ENCODE results near the gene ZNF524.

ZNF524 gene

GRCh38 chr19:55553217-55554182, 46.6 kb upstream of the ZNF524 start:
- no peak overlapping the region for H4K91ac ChIP-seq (ENCODE audit: low read depth, low read length, poor library complexity)
- no peak overlapping the region for H3K14ac ChIP-seq (ENCODE audit: low read length)
- no peaks in the 10 kb centered on the region for H3K79me1 ChIP-seq (ENCODE audit: low read depth, low read length)
- H3K9me3 ChIP-seq (replicated peaks in 1 of 2; ENCODE audit: control insufficient read depth in 2 of 2, insufficient read depth in 1 of 2, low read depth in 1 of 2, low read length in 2 of 2): no peaks in the 10 kb centered on the region
- no peaks in the 10 kb centered on the region for H3K36me3 ChIP-seq (replicated peaks in 1 of 2; ENCODE audit: control insufficient read depth in 2 of 2, insufficient read depth in 2 of 2, low read length in 2 of 2)
- H3K9ac ChIP-seq (ENCODE audit: low read depth, low read length, poor library complexity): no peak overlapping the region
- H3K4ac ChIP-seq (ENCODE audit: low read length): no peak overlapping the region
- DNase-seq (ENCODE audit: low spot score): no peak
- H3K18ac ChIP-seq (ENCODE audit: low read length): no peak overlapping the region
- H3K4me1 ChIP-seq (ENCODE audit: control insufficient read depth in 2 of 2, insufficient read depth in 1 of 2, low read depth in 1 of 2, low read length in 2 of 2): peaks cover 17 to 24% of the 10 kb centered on the region in 2 donors
- peak overlapping the region; percentile 38 for H2AFZ ChIP-seq (ENCODE audit: low read length)
- H3K4me2 ChIP-seq (ENCODE audit: insufficient read depth, low read length, poor library complexity, severe bottlenecking): no peak overlapping the region
- no peak overlapping the region for H2BK15ac ChIP-seq (ENCODE audit: low read length)
- no peak overlapping the region for H4K8ac ChIP-seq (ENCODE audit: low read depth, low read length)
- H2BK12ac ChIP-seq (ENCODE audit: low read length): no peak overlapping the region
- no peak overlapping the region for H2BK120ac ChIP-seq (ENCODE audit: low read depth, low read length)
- H3K27ac ChIP-seq (replicated peaks; ENCODE audit: low read length): no peak overlapping the region
- H2BK5ac ChIP-seq (ENCODE audit: low read length): no peak overlapping the region
- H2AK5ac ChIP-seq (ENCODE audit: low read depth, low read length): no peak overlapping the region
- no peak overlapping the region for H3K4me3 ChIP-seq (ENCODE audit: low read length in 2 of 2)
- H3K23ac ChIP-seq (ENCODE audit: low read depth, low read length, poor library complexity): no peak overlapping the region
- no CpG with 5 or more reads among the region's 13 CpGs for WGBS, 2 donors (ENCODE audit: extremely low coverage in 2 of 2, insufficient read length in 2 of 2, insufficient replicate concordance in 1 of 2)
- no peaks in the 10 kb centered on the region for H3K27me3 ChIP-seq (ENCODE audit: control insufficient read depth in 3 of 3, insufficient read depth in 3 of 3, low read depth in 1 of 3, low read length in 3 of 3)

- WGBS, 2 donors (ENCODE audit: extremely low coverage in 2 of 2, insufficient read length in 2 of 2, insufficient replicate concordance in 1 of 2): no CpG with 5 or more reads among the region's 9 CpGs
- Histone ChIP-seq H4K91ac (ENCODE audit: low read depth, low read length, poor library complexity) (no peak overlapping the region), H2AK5ac (ENCODE audit: low read depth, low read length) (no peak overlapping the region)
These were observed 45.8 kb upstream of the ZNF524 start for GRCh38 chr19:55554302-55554701.

GRCh38 chr19:55554741-55555152, 45.3 kb upstream of the ZNF524 start:
- H3K4me2 ChIP-seq (ENCODE audit: insufficient read depth, low read length, poor library complexity, severe bottlenecking): no peak overlapping the region
- H3K27me3 ChIP-seq (ENCODE audit: control insufficient read depth in 3 of 3, insufficient read depth in 3 of 3, low read depth in 1 of 3, low read length in 3 of 3): no peaks in the 10 kb centered on the region
- no peak overlapping the region for H3K9ac ChIP-seq (ENCODE audit: low read depth, low read length, poor library complexity)
- H3K14ac ChIP-seq (ENCODE audit: low read length): no peak overlapping the region
- H3K79me1 ChIP-seq (ENCODE audit: low read depth, low read length): no peaks in the 10 kb centered on the region
- peak overlapping the region; percentile 13 for H2AFZ ChIP-seq (ENCODE audit: low read length)
- H2BK12ac ChIP-seq (ENCODE audit: low read length): peak overlapping the region; percentile 33
- no peak for DNase-seq (ENCODE audit: low spot score)
- H2BK120ac ChIP-seq (ENCODE audit: low read depth, low read length): no peak overlapping the region
- H2AK5ac ChIP-seq (ENCODE audit: low read depth, low read length): no peak overlapping the region
- no peaks in the 10 kb centered on the region for H3K36me3 ChIP-seq (replicated peaks in 1 of 2; ENCODE audit: control insufficient read depth in 2 of 2, insufficient read depth in 2 of 2, low read length in 2 of 2)
- H3K9me3 ChIP-seq (replicated peaks in 1 of 2; ENCODE audit: control insufficient read depth in 2 of 2, insufficient read depth in 1 of 2, low read depth in 1 of 2, low read length in 2 of 2): no peaks in the 10 kb centered on the region
- peak overlapping the region; percentile 9 for H2BK5ac ChIP-seq (ENCODE audit: low read length)
- H2BK15ac ChIP-seq (ENCODE audit: low read length): no peak overlapping the region
- no CpG with 5 or more reads among the region's 8 CpGs for WGBS, 2 donors (ENCODE audit: extremely low coverage in 2 of 2, insufficient read length in 2 of 2, insufficient replicate concordance in 1 of 2)
- no peak overlapping the region for H3K4ac ChIP-seq (ENCODE audit: low read length)
- no peak overlapping the region for H3K23ac ChIP-seq (ENCODE audit: low read depth, low read length, poor library complexity)
- H3K4me3 ChIP-seq (ENCODE audit: low read length in 2 of 2): no peak overlapping the region
- H3K27ac ChIP-seq (replicated peaks; ENCODE audit: low read length): peak overlapping the region; percentile 25
- H4K8ac ChIP-seq (ENCODE audit: low read depth, low read length): no peak overlapping the region
- H3K4me1 ChIP-seq (ENCODE audit: control insufficient read depth in 2 of 2, insufficient read depth in 1 of 2, low read depth in 1 of 2, low read length in 2 of 2): peaks cover 17 to 23% of the 10 kb centered on the region in 2 donors
- H3K18ac ChIP-seq (ENCODE audit: low read length): peak overlapping the region; percentile 44
- no peak overlapping the region for H4K91ac ChIP-seq (ENCODE audit: low read depth, low read length, poor library complexity)

More at GRCh38 chr19:55554302-55554701, 45.8 kb upstream of the ZNF524 start:
- no peak overlapping the region for H3K4me3 ChIP-seq (ENCODE audit: low read length in 2 of 2)
- H3K23ac ChIP-seq (ENCODE audit: low read depth, low read length, poor library complexity): no peak overlapping the region
- no peak overlapping the region for H2BK120ac ChIP-seq (ENCODE audit: low read depth, low read length)
- H4K8ac ChIP-seq (ENCODE audit: low read depth, low read length): no peak overlapping the region
- no peaks in the 10 kb centered on the region for H3K9me3 ChIP-seq (replicated peaks in 1 of 2; ENCODE audit: control insufficient read depth in 2 of 2, insufficient read depth in 1 of 2, low read depth in 1 of 2, low read length in 2 of 2)
- H3K4ac ChIP-seq (ENCODE audit: low read length): no peak overlapping the region
- H2AFZ ChIP-seq (ENCODE audit: low read length): peak overlapping the region; percentile 13
- H3K36me3 ChIP-seq (replicated peaks in 1 of 2; ENCODE audit: control insufficient read depth in 2 of 2, insufficient read depth in 2 of 2, low read length in 2 of 2): no peaks in the 10 kb centered on the region
- H3K27me3 ChIP-seq (ENCODE audit: control insufficient read depth in 3 of 3, insufficient read depth in 3 of 3, low read depth in 1 of 3, low read length in 3 of 3): no peaks in the 10 kb centered on the region
- peak overlapping the region; percentile 9 for H2BK5ac ChIP-seq (ENCODE audit: low read length)
- H3K14ac ChIP-seq (ENCODE audit: low read length): no peak overlapping the region
- H2BK15ac ChIP-seq (ENCODE audit: low read length): no peak overlapping the region
- H2BK12ac ChIP-seq (ENCODE audit: low read length): no peak overlapping the region
- peak overlapping the region; percentile 44 for H3K18ac ChIP-seq (ENCODE audit: low read length)
- no peak for DNase-seq (ENCODE audit: low spot score)
- H3K4me1 ChIP-seq (ENCODE audit: control insufficient read depth in 2 of 2, insufficient read depth in 1 of 2, low read depth in 1 of 2, low read length in 2 of 2): peaks cover 17 to 24% of the 10 kb centered on the region in 2 donors
- H3K79me1 ChIP-seq (ENCODE audit: low read depth, low read length): no peaks in the 10 kb centered on the region
- H3K4me2 ChIP-seq (ENCODE audit: insufficient read depth, low read length, poor library complexity, severe bottlenecking): no peak overlapping the region
- H3K27ac ChIP-seq (replicated peaks; ENCODE audit: low read length): peak overlapping the region; percentile 25
- H3K9ac ChIP-seq (ENCODE audit: low read depth, low read length, poor library complexity): no peak overlapping the region

- Histone ChIP-seq H4K8ac (ENCODE audit: low read depth, low read length) (no peak overlapping the region), H3K14ac (ENCODE audit: low read length) (no peak overlapping the region), H2AK5ac (ENCODE audit: low read depth, low read length) (peak overlapping the region; percentile 83), H3K9me3 (replicated peaks in 1 of 2; ENCODE audit: control insufficient read depth in 2 of 2, insufficient read depth in 1 of 2, low read depth in 1 of 2, low read length in 2 of 2) (no peaks in the 10 kb centered on the region), H3K4me2 (ENCODE audit: insufficient read depth, low read length, poor library complexity, severe bottlenecking) (no peak overlapping the region), H3K4me3 (ENCODE audit: low read length in 2 of 2) (peak overlapping the region in 1 of 2 donors; percentile 25), H4K91ac (ENCODE audit: low read depth, low read length, poor library complexity) (no peak overlapping the region), H3K27me3 (ENCODE audit: control insufficient read depth in 3 of 3, insufficient read depth in 3 of 3, low read depth in 1 of 3, low read length in 3 of 3) (no peaks in the 10 kb centered on the region), H3K4ac (ENCODE audit: low read length) (no peak overlapping the region), H3K36me3 (replicated peaks in 1 of 2; ENCODE audit: control insufficient read depth in 2 of 2, insufficient read depth in 2 of 2, low read length in 2 of 2) (no peaks in the 10 kb centered on the region), H2BK5ac (ENCODE audit: low read length) (no peak overlapping the region), H2AFZ (ENCODE audit: low read length) (no peak overlapping the region), H3K27ac (replicated peaks; ENCODE audit: low read length) (no peak overlapping the region), H3K79me1 (ENCODE audit: low read depth, low read length) (no peaks in the 10 kb centered on the region), H2BK15ac (ENCODE audit: low read length) (peak overlapping the region; percentile 80), H3K23ac (ENCODE audit: low read depth, low read length, poor library complexity) (no peak overlapping the region), H3K4me1 (ENCODE audit: control insufficient read depth in 2 of 2, insufficient read depth in 1 of 2, low read depth in 1 of 2, low read length in 2 of 2) (peaks cover 4 to 6% of the 10 kb centered on the region in 2 donors), H2BK12ac (ENCODE audit: low read length) (peak overlapping the region; percentile 24), H3K9ac (ENCODE audit: low read depth, low read length, poor library complexity) (no peak overlapping the region), H3K18ac (ENCODE audit: low read length) (no peak overlapping the region), H2BK120ac (ENCODE audit: low read depth, low read length) (no peak overlapping the region)
- no peak for DNase-seq (ENCODE audit: low spot score)
- WGBS, 2 donors (ENCODE audit: extremely low coverage in 2 of 2, insufficient read length in 2 of 2, insufficient replicate concordance in 1 of 2): no CpG with 5 or more reads among the region's 9 CpGs
These were observed 40.4 kb upstream of the ZNF524 start for GRCh38 chr19:55559684-55560083.
